ENCODE measurements around the gene NXF1.

The NXF1 gene

DNA sequence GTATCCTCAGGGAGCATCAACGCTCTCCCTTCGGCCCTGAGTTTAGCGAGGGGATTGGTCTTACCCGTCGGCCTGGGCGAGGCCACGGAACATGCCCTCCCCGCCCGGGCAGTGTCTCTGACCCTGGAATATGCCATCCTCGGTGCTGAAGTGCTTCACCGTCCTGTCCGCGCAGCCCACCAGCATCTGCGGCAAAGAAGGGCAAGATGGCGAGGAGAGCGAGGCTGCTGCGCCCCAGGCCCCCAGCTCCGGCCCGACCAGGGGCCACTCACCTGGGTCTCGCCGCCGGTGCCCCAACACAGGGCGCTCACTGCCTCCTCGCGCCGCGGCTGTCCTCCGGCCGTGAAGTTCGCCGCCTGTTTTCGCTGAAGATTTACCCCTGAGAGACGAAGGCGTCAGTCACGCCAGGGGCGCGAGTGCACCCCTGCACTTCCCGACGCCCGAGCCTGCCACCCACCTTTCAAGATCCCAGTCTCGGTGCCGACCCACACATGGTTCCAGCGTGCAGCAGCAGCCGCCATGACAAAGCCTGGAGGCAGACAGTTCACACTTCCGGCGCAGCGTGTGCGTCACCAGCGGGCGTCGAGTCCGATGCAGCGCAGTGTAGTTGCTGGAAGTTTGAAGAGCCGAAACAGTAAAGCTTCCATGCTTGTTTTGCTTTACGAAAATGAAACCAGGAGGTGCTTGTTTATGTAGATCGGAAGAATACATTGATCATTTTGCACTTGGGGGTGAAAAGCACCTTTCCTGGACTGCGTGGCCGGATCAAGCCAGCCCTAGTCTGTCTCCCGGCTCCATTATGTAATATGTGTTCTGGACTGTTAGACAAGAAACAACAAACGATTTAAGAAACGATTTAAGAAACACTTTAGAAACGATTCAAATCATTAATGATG lies 34.1 kb upstream of the NXF1 start, which contains the start of gene WDR74:
WDR74 (minus strand) TSS at position 541 of the 896 bp plus-strand sequence; CDS start at position 521, 20 bp downstream.
- ChIA-PET CTCF (interaction anchor here (1.2 kb wide), 1 partner anchor 162 kb away, joined by 3 read pairs; no protein-coding TSS in a partner anchor), POLR2A (interaction anchor here (0.6 to 3.4 kb wide), 14 partner anchors 7 to 112 kb away, joined by 3 to 331 read pairs (median 32); partner anchors contain the start of genes HNRNPUL2, NXF1, SLC3A2 and STX5)
- DNase-seq (ENCODE audit: extremely low spot score), result peak; percentile 69
- TF ChIP-seq, protein P1, sequence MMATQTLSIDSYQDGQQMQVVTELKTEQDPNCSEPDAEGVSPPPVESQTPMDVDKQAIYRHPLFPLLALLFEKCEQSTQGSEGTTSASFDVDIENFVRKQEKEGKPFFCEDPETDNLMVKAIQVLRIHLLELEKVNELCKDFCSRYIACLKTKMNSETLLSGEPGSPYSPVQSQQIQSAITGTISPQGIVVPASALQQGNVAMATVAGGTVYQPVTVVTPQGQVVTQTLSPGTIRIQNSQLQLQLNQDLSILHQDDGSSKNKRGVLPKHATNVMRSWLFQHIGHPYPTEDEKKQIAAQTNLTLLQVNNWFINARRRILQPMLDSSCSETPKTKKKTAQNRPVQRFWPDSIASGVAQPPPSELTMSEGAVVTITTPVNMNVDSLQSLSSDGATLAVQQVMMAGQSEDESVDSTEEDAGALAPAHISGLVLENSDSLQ (IDR thresholded peaks at IDR 0.05), result no peak
- TF ChIP-seq NFRKB (IDR thresholded peaks at IDR 0.05) (peak; percentile 70), ZNF384 (IDR thresholded peaks at IDR 0.05) (no peak), FOXK2 (IDR thresholded peaks at IDR 0.05) (peak; percentile 78; the same call in 1 of the 2 replicates), HDGF (IDR thresholded peaks at IDR 0.05; ENCODE audit: borderline replicate concordance) (no peak), FOXM1 (IDR thresholded peaks at IDR 0.05; ENCODE audit: borderline replicate concordance) (no peak), ARNT (IDR thresholded peaks at IDR 0.05) (no peak), LEF1 (IDR thresholded peaks at IDR 0.05; ENCODE audit: borderline replicate concordance) (no peak), L3MBTL2 (conservative IDR thresholded peaks at IDR 0.05) (peak; percentile 52; the same call in 1 of the 2 replicates), TARDBP (IDR thresholded peaks at IDR 0.05) (no peak), ELF4 (IDR thresholded peaks at IDR 0.05) (peak; percentile 84), SP1 (IDR thresholded peaks at IDR 0.05) (no peak), BHLHE40 (IDR thresholded peaks at IDR 0.05; ENCODE audit: borderline replicate concordance) (no peak), FOXA1 (IDR thresholded peaks at IDR 0.05) (no peak), CTBP1 (IDR thresholded peaks at IDR 0.05; ENCODE audit: borderline replicate concordance) (no peak), SUZ12 (IDR thresholded peaks at IDR 0.05) (no peak)

DNA sequence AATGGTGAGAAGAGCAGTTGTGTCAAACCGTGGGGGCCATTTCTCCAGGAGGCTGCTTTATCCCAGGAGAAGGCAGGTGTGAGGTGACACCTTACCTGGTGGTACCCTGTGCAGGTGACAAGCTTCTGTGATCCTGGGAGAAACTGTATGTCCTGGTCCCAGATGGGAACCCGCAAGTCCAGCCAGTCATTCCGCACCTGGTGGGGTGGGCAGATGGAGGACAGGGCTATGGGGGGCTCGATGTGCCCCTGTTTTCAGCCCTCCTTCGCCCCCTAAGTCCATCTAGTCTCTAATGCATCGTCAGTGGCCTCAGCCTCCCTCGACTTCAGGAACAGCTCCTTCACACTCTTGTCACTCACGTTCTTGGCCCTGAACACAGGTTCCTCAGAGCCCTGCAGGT lies 30.1 kb upstream of the NXF1 start:
- no peak for TF ChIP-seq HDGF (IDR thresholded peaks at IDR 0.05; ENCODE audit: borderline replicate concordance)
- no peak for TF ChIP-seq NFRKB (IDR thresholded peaks at IDR 0.05)
- no peak for TF ChIP-seq ARNT (IDR thresholded peaks at IDR 0.05)
- TF ChIP-seq FOXK2 (IDR thresholded peaks at IDR 0.05), result no peak
- no peak for TF ChIP-seq SP1 (IDR thresholded peaks at IDR 0.05)
- TF ChIP-seq ZNF384 (IDR thresholded peaks at IDR 0.05), result no peak
- no peak for TF ChIP-seq FOXA1 (IDR thresholded peaks at IDR 0.05)
- TF ChIP-seq L3MBTL2 (conservative IDR thresholded peaks at IDR 0.05), result no peak
- TF ChIP-seq TARDBP (IDR thresholded peaks at IDR 0.05), result no peak
- DNase-seq (ENCODE audit: extremely low spot score), result no peak
- CTCF ChIA-PET, result no interaction called here
- POLR2A ChIA-PET, result interaction anchor here (1.5 to 2.1 kb wide), 2 partner anchors 20 to 164 kb away, joined by 3 to 14 read pairs; partner anchors contain the start of genes LBHD1 and UQCC3

DNA sequence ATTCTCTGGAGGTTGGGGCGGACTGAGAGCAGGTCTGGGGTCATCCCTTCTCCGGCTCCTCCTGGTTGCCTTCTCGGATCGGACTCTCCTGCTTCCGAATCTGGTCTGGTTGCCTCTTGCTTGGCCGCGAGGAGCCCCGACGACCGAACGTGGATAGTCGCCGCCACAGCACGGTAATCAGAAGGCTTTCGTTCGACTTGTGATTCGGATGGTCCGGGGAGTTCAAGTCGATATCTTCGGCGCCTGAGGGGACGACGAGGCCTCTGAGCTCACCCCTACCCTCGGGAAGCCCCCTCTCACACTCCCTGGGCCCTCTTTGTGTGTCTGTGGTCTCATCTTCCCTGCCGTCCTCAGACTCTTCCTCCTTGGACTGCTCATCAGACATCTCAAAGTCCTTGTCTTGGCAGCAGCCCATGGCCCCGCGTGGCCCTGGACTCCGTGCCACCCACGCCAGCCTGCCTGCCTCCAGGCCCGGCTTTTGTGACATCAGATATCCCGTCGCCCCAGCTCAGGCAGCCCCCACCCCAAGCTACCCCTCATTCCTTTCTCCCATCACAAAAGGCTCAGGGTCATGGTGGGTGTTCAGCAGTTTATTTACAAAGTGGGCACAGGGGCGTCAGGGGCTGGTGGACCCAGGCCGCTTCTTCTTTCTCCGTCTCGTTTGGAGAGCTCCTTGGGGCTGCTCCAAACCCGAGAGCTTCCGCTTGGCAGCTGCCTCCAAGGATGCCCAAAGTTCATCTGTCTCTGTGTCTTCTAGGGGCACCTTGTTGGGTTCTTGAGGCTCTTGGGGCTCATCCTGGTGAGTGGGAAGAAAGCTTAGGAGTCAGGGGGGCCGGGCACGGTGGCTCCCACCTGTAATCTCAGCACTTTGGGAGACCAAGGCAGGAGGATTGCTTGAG lies 27.3 kb upstream of the NXF1 start, which contains the start of gene TEX54:
TEX54 (minus strand) TSS at position 506 of the 899 bp plus-strand sequence.
- DNase-seq (ENCODE audit: extremely low spot score), result no peak
- CTCF ChIA-PET, result interaction anchor here (1.7 kb wide), 1 partner anchor 46 kb away, joined by 7 read pairs; no protein-coding TSS in a partner anchor
- POLR2A ChIA-PET, result interaction anchor here (0.7 to 2.4 kb wide), 15 partner anchors 8 to 161 kb away, joined by 3 to 61 read pairs (median 7); partner anchors contain the start of genes HNRNPUL2, LBHD1, NXF1 and SLC3A2
- no peak for TF ChIP-seq ELF4 (IDR thresholded peaks at IDR 0.05)
- no peak for TF ChIP-seq CTBP1 (IDR thresholded peaks at IDR 0.05; ENCODE audit: borderline replicate concordance)
- no peak for TF ChIP-seq SP1 (IDR thresholded peaks at IDR 0.05)
- no peak for TF ChIP-seq ZNF384 (IDR thresholded peaks at IDR 0.05)
- TF ChIP-seq FOXA1 (IDR thresholded peaks at IDR 0.05), result no peak
- TF ChIP-seq ARNT (IDR thresholded peaks at IDR 0.05), result no peak
- no peak for TF ChIP-seq FOXK2 (IDR thresholded peaks at IDR 0.05)
- TF ChIP-seq BHLHE40 (IDR thresholded peaks at IDR 0.05; ENCODE audit: borderline replicate concordance), result no peak

DNA sequence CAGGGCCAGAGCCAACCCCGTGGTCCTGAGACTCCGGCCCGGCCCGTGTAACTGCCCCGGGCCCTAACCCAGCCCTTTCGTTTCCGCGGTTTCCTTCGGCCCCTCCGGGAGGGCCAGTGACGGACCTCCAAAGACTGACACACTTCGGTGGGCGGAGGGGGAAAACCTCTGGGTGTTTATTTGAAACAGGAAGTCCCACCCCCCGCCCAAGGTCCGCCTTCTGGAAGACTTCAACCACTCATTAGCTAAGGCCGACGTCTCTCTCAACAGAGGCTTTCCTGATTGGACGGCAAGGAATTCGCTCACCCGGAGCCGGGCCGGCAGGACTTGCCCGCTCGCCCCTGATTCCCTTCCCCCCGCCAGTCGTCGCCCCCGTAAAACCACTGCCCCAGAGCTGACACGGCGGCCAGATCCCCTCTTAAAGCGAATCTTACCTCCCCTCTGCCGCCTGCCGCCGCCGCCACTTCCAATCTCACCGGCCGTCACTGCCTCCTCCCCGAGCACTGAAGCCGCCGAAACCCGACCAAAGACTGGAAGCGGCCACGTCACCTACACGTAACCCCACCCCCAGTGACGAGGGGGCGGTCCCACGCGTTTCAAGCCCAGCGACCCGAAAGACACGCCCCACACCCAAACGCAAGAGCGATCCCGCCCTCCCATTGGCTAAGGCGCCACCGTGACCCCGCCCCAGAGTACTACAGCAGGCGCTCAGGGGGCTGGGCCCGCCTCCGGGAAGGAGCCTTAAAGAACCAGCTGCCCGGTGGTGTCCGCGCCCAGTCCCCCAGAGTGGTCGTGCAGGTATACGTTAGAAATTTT lies 26.5 kb upstream of the NXF1 start, which contains the start of gene STX5:
STX5 (minus strand) TSS at position 532 of the 816 bp plus-strand sequence. CDS start 808 bp downstream, outside the sequence.
- DNase-seq (ENCODE audit: extremely low spot score), result peak; percentile 95
- POLR2A ChIA-PET, result interaction anchor here (0.5 to 2.4 kb wide), 22 partner anchors 9 to 160 kb away, joined by 3 to 61 read pairs (median 4); partner anchors contain the start of genes HNRNPUL2, LBHD1, NXF1 and POLR2G
- CTCF ChIA-PET, result interaction anchor here (0.6 to 1.7 kb wide), 4 partner anchors 29 to 151 kb away, joined by 3 to 7 read pairs (median 4); no protein-coding TSS in a partner anchor
- TF ChIP-seq NFRKB (IDR thresholded peaks at IDR 0.05), result no peak
- TF ChIP-seq, protein P1 (IDR thresholded peaks at IDR 0.05), result peak; percentile 99
- no peak for TF ChIP-seq TARDBP (IDR thresholded peaks at IDR 0.05)
- TF ChIP-seq CTBP1 (IDR thresholded peaks at IDR 0.05; ENCODE audit: borderline replicate concordance), result no peak
- no peak for TF ChIP-seq SUZ12 (IDR thresholded peaks at IDR 0.05)
- TF ChIP-seq ZNF384 (IDR thresholded peaks at IDR 0.05), result no peak
- peak; percentile 73 for TF ChIP-seq ELF4 (IDR thresholded peaks at IDR 0.05)
- TF ChIP-seq FOXK2 (IDR thresholded peaks at IDR 0.05), result peak; percentile 60; the same call in 1 of the 2 replicates

Measured in HEK293T (cell line).